K562 treated with DMSO at 1 percent for 48 hours (cell line): ENCODE data around the gene PCDHA5. TPM values are rescaled to one million over a fixed set of nuclear protein-coding genes. Genes with fewer than 3 reads are reported as not detected.

ENCODE experiments used
- total RNA-seq: library from RNA; unstranded; fragments of 300-600 nt; gene quantifications from 2 replicates; pipeline ENCODE4 v1.2.3, GENCODE V29; 2022; ENCODE audit warnings: low replicate concordance; ENCODE audit errors: extremely low read depth

PCDHA5 gene
- total RNA-seq, 1 experiment from 2014 or later, result not detected

Other genes with a start within 250 kb of the PCDHA5 start
- not detected in 2 replicates for gene CD14, start 188.4 kb upstream of the PCDHA5 start, total RNA-seq
- not detected in 2 replicates for gene TMCO6, start 182.2 kb upstream of the PCDHA5 start, total RNA-seq
- gene NDUFA2, start 174.0 kb upstream of the PCDHA5 start, total RNA-seq, result not detected in 2 replicates
- gene IK, start 173.8 kb upstream of the PCDHA5 start, total RNA-seq, result not detected in 2 replicates
- gene WDR55, start 156.7 kb upstream of the PCDHA5 start, total RNA-seq, result not detected in 2 replicates
- not detected in 2 replicates for gene DND1, start 148.0 kb upstream of the PCDHA5 start, total RNA-seq
- not detected in 2 replicates for gene HARS1, start 130.2 kb upstream of the PCDHA5 start, total RNA-seq
- gene HARS2, start 130.2 kb upstream of the PCDHA5 start, total RNA-seq, result not detected in 2 replicates
- gene ZMAT2, start 121.2 kb upstream of the PCDHA5 start, total RNA-seq, result not detected in 2 replicates
- not detected in 2 replicates for gene PCDHA1, start 35.5 kb upstream of the PCDHA5 start, total RNA-seq
- gene PCDHA2, start 26.8 kb upstream of the PCDHA5 start, total RNA-seq, result not detected in 2 replicates
- gene PCDHA3, start 20.6 kb upstream of the PCDHA5 start, total RNA-seq, result not detected in 2 replicates
- gene PCDHA4, start 14.5 kb upstream of the PCDHA5 start, total RNA-seq, result not detected in 2 replicates
- not detected in 2 replicates for gene PCDHA6, start 6.3 kb downstream of the PCDHA5 start, total RNA-seq
- not detected in 2 replicates for gene PCDHA7, start 12.7 kb downstream of the PCDHA5 start, total RNA-seq
- gene PCDHA8, start 19.6 kb downstream of the PCDHA5 start, total RNA-seq, result not detected in 2 replicates
- gene PCDHA9, start 26.8 kb downstream of the PCDHA5 start, total RNA-seq, result not detected in 2 replicates
- gene PCDHA10, start 34.3 kb downstream of the PCDHA5 start, total RNA-seq, result not detected in 2 replicates
- gene PCDHA11, start 47.3 kb downstream of the PCDHA5 start, total RNA-seq, result not detected in 2 replicates
- not detected in 2 replicates for gene PCDHA12, start 53.7 kb downstream of the PCDHA5 start, total RNA-seq
- not detected in 2 replicates for gene PCDHA13, start 60.5 kb downstream of the PCDHA5 start, total RNA-seq
- gene PCDHAC1, start 104.7 kb downstream of the PCDHA5 start, total RNA-seq, result not detected in 2 replicates
- gene PCDHAC2, start 144.9 kb downstream of the PCDHA5 start, total RNA-seq, result not detected in 2 replicates
- not detected in 2 replicates for gene PCDHB1, start 229.8 kb downstream of the PCDHA5 start, total RNA-seq